ENCODE results near the gene SPATA6.
A peak's percentile ranks its signal among the peaks of the same experiment; 100 is the strongest.
"Not testable (repeated sequence)": the region's sequence is repeated elsewhere in the genome, so short reads cannot be mapped to it uniquely, and the experiment has no call there.

The SPATA6 gene

DNA sequence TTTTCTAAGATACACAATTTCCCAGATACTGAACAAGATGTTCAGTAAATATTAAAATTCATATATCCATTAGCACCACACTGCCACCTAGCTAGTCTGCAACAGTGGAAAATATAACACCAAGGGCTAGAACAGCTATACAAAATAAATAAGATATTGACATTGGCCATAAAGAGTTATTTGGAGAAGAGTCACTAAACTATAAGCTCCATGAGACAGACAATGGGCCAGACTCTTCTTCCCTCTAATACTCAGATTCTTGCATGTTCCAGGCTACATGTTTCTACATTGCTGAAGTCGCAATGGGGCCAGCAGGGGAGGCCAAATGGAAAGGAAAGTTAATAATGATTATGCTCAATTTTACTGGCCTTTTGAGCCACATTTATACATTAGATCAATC, 21.5 kb downstream of the SPATA6 start:
- no peak for DNase-seq

- DNase-seq: no peak
Measured at GRCh38 chr1:48448932-48449331, 23.1 kb downstream of the SPATA6 start.

DNA sequence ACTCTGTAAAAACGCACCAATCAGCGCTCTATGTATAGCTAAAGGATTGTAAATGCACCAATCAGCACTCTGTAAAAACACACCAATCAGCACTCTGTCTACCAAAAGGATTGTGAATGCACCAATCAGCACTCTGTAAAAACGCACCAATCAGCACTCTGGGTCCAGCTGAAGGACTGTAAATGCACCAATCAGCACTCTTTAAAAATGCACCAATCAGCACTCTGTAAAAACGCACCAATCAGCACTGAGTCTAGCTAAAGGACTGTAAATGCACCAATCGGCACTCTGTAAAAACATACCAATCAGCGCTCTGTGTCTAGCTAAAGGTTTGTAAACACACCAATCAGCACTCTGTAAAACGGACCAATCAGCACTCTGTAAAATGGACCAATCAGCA, 27.8 kb downstream of the SPATA6 start:
- not testable (repeated sequence) for DNase-seq

DNA sequence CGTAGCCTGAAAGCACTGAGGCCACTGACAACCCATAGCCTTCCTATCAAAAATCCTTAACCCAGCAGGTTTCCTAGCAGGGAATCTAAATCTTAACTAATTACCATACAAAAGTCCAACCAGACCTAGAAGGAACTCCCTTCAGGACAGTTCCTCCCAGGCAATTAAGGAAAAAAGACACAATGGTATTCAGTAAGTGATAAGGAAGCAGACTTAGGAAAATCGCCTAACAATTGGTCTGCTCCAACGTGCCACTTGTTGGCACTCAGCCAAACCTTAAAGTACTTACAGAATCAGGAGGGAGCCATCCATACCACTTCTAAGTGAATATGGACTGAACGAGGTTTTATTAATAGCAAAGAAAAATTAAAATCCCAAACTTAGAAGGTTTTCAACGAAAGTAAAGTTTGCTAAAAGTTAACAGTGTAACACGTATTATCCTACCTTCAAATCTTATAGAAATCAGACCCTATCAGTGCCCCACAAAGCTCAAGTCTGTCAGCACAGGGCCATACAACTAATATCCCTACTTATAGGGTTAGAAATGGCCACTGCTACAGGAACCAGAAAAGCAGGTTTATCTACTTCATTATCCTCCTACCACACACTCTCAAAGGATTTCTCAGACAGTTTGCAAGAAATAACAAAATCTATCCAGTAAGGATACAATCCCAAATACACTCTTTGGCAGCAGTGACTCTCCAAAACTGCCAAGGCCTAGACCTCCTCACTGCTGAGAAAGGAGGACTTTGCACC, 29.0 kb downstream of the SPATA6 start:
- DNase-seq: peak; percentile 82

DNA sequence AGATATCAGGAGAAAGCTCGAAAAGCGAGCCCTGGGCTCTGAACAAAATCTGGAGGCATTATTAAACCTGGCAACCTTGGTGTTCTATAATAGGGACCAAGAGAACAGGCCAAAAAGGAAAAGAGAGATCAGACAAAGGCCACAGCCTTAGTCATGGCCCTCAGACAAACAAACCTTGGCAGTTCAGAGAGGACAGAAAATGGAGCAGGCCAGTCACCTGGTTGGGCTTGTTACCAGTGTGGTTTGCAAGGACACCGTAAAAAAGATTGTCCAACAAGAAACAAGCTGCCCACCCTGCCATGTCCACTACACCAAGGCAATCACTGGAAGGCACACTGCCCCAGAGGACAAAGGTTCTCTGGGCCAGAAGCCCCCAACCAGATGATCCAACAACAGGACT, 31.2 kb downstream of the SPATA6 start:
- not testable (repeated sequence) for DNase-seq

GRCh38 chr1:48439380-48439779, 32.6 kb downstream of the SPATA6 start:
- peak; percentile 53 for DNase-seq

- DNase-seq: not testable (repeated sequence)
Measured at GRCh38 chr1:48437379-48437778, 34.6 kb downstream of the SPATA6 start.

- DNase-seq: not testable (repeated sequence)
Measured at GRCh38 chr1:48435312-48436002, 36.5 kb downstream of the SPATA6 start.

GRCh38 chr1:48430832-48431231, 41.2 kb downstream of the SPATA6 start:
- no peak for DNase-seq

DNA sequence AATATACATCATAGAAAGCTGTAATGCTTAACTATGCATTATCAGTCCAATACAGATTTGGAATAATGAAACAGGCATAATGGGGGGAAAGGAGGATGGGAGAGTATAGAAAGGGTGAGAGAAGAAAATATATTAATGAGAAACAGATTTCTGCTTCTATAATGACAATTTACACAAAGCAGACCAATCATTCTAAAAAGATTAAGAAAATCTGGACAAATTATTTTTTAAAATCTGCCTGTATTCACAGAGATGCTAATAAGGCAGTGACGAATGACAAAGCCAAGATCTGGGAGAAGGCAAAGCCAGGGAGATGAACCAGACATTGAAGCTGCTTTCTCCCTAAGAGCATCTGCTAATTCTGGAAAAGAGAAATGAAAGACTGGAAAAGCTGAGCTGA, 50.0 kb downstream of the SPATA6 start:
- DNase-seq: no peak

DNA sequence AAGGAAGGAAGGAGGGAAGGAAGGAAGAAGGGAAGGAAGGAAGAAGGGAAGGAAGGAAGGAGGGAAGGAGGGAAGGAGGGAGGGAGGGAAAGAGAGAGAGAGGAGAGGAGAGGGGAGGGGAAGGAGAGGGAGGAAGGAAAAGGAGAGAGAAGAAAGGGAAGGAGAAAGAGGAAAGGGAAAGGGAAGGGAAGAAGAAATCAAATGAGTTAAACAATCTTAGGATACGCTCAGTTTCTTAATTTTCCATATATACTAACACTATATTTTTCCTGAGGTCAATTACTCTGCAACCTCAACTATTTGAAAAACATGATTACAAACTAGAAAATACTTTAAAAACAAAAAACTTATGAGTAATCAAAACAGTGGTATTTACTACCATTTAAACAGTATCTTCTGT, 53.3 kb downstream of the SPATA6 start:
- DNase-seq: no peak

- DNase-seq: no peak
Measured at GRCh38 chr1:48415050-48415449, 57.0 kb downstream of the SPATA6 start.

DNA sequence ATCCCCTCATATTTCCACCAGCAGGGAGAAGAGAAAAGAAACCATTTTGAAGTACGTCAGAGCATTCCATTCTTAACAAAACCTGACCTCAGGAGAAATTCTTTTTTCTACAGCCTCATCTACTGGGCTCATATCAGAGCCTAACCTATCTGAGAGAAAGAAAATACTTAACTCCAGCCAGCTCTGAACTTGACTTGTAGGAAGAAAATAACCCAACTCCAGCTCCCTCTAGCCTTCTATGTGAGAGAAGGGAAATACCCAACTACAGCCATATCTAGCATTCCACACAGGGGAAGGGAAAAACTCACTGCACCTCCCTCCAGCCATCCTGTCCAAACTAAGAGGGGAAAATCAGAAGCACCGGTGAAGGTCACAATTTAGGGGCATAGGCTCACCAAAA, 57.7 kb downstream of the SPATA6 start:
- no peak for DNase-seq

DNA sequence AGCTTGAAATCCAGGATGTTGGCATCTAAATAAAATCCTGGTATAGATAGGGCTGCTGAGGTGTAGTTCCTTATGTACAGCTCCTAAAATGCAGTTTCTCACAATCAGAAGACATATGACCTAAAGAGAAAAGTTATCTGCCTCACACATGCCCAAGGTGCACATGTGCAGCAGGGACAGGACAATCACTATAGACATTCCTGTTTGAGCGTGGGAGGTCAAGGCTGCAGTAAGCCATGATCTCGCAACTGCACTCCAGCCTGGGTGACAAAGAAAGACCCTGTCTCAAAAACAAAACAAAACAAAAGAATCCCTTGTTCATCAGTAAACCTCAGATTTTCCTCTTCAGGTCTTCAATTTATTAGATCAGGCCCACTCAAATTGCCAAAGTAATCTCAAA, 66.1 kb downstream of the SPATA6 start:
- DNase-seq: no peak

DNA sequence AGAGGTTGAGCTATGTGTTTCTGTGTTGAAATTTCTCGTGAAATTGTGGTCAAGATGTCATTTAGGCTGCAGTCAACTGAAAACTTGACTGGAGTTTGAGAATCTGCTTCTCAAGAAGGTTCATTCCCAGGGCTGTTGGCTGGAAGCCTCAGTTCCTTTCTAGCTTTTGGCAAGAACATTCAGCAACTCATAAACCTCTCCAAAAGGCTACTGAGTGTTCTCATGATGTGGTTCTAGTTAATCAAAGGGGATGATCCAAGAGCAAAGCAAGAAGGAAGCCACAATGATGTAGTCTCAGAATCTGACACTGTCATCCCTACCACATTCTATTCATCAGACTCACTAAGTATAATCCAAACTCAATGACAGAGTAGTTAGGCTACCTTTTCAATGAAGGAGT, 66.6 kb downstream of the SPATA6 start:
- DNase-seq: no peak

- no peak for DNase-seq
Measured at GRCh38 chr1:48402599-48402998, 69.4 kb downstream of the SPATA6 start.

DNA sequence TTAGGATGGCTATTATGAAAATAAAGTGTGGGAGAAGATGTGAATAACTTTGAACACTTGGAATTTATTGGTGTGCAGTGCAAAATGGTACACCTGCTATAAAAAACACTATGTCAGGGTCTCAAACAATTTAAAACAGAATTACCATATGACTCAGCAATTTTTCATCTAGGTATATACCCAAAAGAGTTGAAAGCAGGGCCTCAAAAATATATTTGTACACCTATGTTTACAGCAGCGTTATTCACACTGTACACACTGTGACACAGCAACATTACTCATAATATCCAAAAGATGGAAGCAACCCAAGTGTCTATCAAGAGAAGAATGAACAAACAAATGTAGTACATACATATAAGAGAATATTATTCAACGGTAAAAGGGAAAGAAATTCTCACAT, 75.8 kb downstream of the SPATA6 start:
- DNase-seq: no peak

DNA sequence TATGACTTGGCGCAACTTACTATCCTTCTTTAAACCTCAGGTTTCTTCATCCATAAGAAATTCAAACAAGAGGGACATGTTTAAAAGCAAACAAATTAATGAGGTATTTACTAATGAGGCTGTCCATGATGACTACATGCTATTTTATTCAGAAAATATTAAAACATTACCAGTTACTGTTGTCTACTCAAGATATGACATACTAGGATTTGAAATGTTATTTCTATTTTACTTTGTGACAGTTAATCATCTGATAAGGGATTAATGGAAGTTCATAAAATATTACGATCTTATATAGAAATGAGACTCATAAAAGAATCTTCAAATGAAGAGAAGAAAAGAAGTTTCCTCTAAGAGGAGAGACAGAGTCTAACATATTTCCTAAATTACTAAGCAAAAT, 80.1 kb downstream of the SPATA6 start:
- DNase-seq: no peak

DNA sequence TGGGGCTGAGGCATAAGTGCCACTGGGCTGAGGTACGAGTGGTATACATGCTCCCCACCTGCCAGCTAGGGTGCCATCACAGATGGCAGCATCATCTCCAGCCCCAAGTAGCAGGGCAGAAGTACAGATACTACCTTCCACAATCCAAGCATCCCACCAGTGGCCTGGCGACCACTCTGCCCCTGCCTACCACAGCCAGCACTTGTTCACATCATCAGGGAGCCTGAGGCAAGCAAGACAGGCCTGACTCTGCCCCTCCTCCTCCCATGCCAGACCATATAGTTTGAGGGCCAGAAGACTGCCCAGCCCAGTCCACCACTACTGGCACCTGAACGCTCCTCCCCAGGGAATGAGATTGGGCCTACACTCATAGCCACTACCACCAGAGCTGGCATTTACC, 84.6 kb downstream of the SPATA6 start:
- DNase-seq: no peak

DNA sequence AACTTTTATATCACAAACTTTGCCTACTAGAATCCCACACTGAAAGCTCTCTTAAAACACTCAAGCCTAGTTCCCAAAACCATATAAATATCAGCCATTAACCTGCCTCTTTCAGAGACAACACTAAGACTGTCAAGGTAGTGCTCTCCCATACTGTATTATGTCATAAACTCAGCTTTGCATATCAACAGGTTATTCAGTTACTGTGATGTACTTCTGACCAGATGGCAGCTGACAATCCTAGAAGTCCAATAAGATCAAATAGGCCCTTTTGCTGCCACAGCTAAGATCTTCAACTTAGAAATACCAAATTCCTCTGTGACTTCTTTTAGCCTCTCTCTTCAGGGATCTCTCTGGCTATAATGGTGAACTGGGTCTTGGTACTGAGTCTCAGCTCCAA, 97.2 kb downstream of the SPATA6 start:
- DNase-seq: no peak

GRCh38 chr1:48371598-48371997, 100.4 kb downstream of the SPATA6 start:
- no peak for DNase-seq

GRCh38 chr1:48362901-48363300, 109.1 kb downstream of the SPATA6 start:
- no peak for DNase-seq

- no peak for DNase-seq
Measured at GRCh38 chr1:48356901-48357300, 115.1 kb downstream of the SPATA6 start.

- DNase-seq: no peak
Measured at GRCh38 chr1:48344373-48344772, 127.6 kb downstream of the SPATA6 start.

- no peak for DNase-seq
Measured at GRCh38 chr1:48341221-48341620, 130.8 kb downstream of the SPATA6 start.
